HG02571 (cell line): Measurements from ENCODE around the gene GPR149.
"Not testable (repeated sequence)": the region's sequence is repeated elsewhere in the genome, so short reads cannot be mapped to it uniquely, and the experiment has no call there.

Source experiments
- ATAC-seq: cut with Tn5 transposase; IDR thresholded peaks from one replicate; pipeline ENCODE4 v1.9.1; 2021; ENCODE audit warnings: mild to moderate bottlenecking, moderate library complexity; ENCODE audit not compliant: unreplicated experiment

GPR149 gene

GRCh38 chr3:154430014-154430413, at the start of gene GPR149:
TSS of gene GPR149 (minus strand) at chr3:154430190. CDS start at chr3:154429615, 575 bp downstream.
- no peak for ATAC-seq

GRCh38 chr3:154473769-154474168, 43.8 kb upstream of the GPR149 start:
- no peak for ATAC-seq

GRCh38 chr3:154469585-154469984, 39.6 kb upstream of the GPR149 start:
- no peak for ATAC-seq

- no peak for ATAC-seq
Observed at GRCh38 chr3:154464440-154465190, 34.6 kb upstream of the GPR149 start.

- no peak for ATAC-seq
Observed at GRCh38 chr3:154458560-154458959, 28.6 kb upstream of the GPR149 start.

GRCh38 chr3:154439081-154439480, 9.1 kb upstream of the GPR149 start:
- not testable (repeated sequence) for ATAC-seq

GRCh38 chr3:154431043-154431442, 1.1 kb upstream of the GPR149 start:
- no peak for ATAC-seq

GRCh38 chr3:154428286-154429206, 1.4 kb downstream of the GPR149 start:
- ATAC-seq: no peak

GRCh38 chr3:154427685-154428285, 2.2 kb downstream of the GPR149 start:
- no peak for ATAC-seq

- no peak for ATAC-seq
Observed at GRCh38 chr3:154422694-154423093, 7.3 kb downstream of the GPR149 start.

- ATAC-seq: no peak
Observed at GRCh38 chr3:154421083-154421482, 8.9 kb downstream of the GPR149 start.

- ATAC-seq: peak; percentile 87
Observed at GRCh38 chr3:154398084-154398967, 31.7 kb downstream of the GPR149 start.

- ATAC-seq: no peak
Observed at GRCh38 chr3:154389861-154390260, 40.1 kb downstream of the GPR149 start.

GRCh38 chr3:154384479-154384878, 45.5 kb downstream of the GPR149 start:
- ATAC-seq: no peak

GRCh38 chr3:154378311-154378710, 51.7 kb downstream of the GPR149 start:
- ATAC-seq: no peak

GRCh38 chr3:154367221-154367620, 62.8 kb downstream of the GPR149 start:
- no peak for ATAC-seq

- ATAC-seq: no peak
Observed at GRCh38 chr3:154364849-154365248, 65.1 kb downstream of the GPR149 start.

GRCh38 chr3:154361099-154361498, 68.9 kb downstream of the GPR149 start:
- no peak for ATAC-seq

GRCh38 chr3:154356009-154356408, 74.0 kb downstream of the GPR149 start:
- no peak for ATAC-seq

- ATAC-seq: no peak
Observed at GRCh38 chr3:154349223-154349622, 80.8 kb downstream of the GPR149 start.
